Heart left ventricle (tissue), 16 donors: ENCODE data around the gene MGMT. TPM values are rescaled to one million over a fixed set of nuclear protein-coding genes. Genes with fewer than 3 reads are reported as not detected.

Experiments used
- ATAC-seq, 4 donors: fragments of 200-7000 bp; cut with Tn5 transposase; one replicate each; pipeline ENCODE4 v1.9.1; 2020 to 2022; ENCODE audit warnings: moderate library complexity in 4 of 4, mild to moderate bottlenecking in 3 of 4, moderate number of reproducible peaks in 1 of 4
- DNase-seq, 5 donors: peaks; one replicate each; pipeline ENCODE4 v3.0.0-alpha.2; 2020
- H3K27ac ChIP-seq, 12 donors: fragments of 200-600 bp; sonication (generic) in 4 of 12; one replicate each; pipeline versions ENCODE4 v1.5.0 to v1.8.0; 2016 to 2022; ENCODE audit warnings: mild to moderate bottlenecking in 2 of 12
- H3K27me3 ChIP-seq, 9 donors: fragments of 200-600 bp; sonication (generic) in 2 of 9; one replicate each; pipeline versions ENCODE4 v1.5.1 to v1.8.0; 2016 to 2022; ENCODE audit warnings: mild to moderate bottlenecking in 3 of 9
- H3K36me3 ChIP-seq, 9 donors: fragments of 200-600 bp; sonication (generic) in 2 of 9; one replicate each; pipeline versions ENCODE4 v1.5.0 to v1.8.0; 2018 to 2022; ENCODE audit warnings: mild to moderate bottlenecking in 2 of 9
- H3K4me1 ChIP-seq, 12 donors: fragments of 200-600 bp; sonication (generic) in 4 of 12; one replicate each; pipeline versions ENCODE4 v1.5.0 to v1.8.0; 2016 to 2022; ENCODE audit warnings: mild to moderate bottlenecking in 3 of 12
- H3K4me3 ChIP-seq, 12 donors: fragments of 200-600 bp; sonication (generic) in 4 of 12; one replicate each; pipeline versions ENCODE4 v1.5.0 to v1.8.0; 2017 to 2022; ENCODE audit warnings: mild to moderate bottlenecking in 9 of 12, moderate library complexity in 4 of 12
- H3K9me3 ChIP-seq, 12 donors: fragments of 200-600 bp; sonication (generic) in 4 of 12; one replicate each; pipeline versions ENCODE4 v1.5.0 to v1.8.0; 2016 to 2022; ENCODE audit warnings: mild to moderate bottlenecking in 1 of 12
- CTCF ChIP-seq, 12 donors: fragments of 200-600 bp; sonication (generic) in 4 of 12; IDR thresholded peaks; one replicate each; pipeline versions ENCODE4 v1.5.0 to v1.8.0; 2018 to 2022; ENCODE audit warnings: antibody characterized with exemption in 12 of 12, mild to moderate bottlenecking in 5 of 12
- POLR2A ChIP-seq, 2 donors: fragments of 450-650 bp; IDR thresholded peaks; one replicate each; pipeline ENCODE4 v1.6.1; 2017; ENCODE audit warnings: antibody characterized with exemption in 2 of 2, mild to moderate bottlenecking in 2 of 2, moderate library complexity in 2 of 2
- WGBS, 4 donors: extraction: QIAGEN DNeasy Blood & Tissue Kit in 2 of 4; methylation state at CpG; one replicate each; pipeline versions ENCODE4 v1.1.5 to v1.1.7; 2013 to 2018; 5-methylcytosine and 5-hydroxymethylcytosine counted together
- intact Hi-C, 10 donors: fragments of 100-400 bp; cut with DNase I; formaldehyde crosslinking; loops; one replicate each; pipeline versions ENCODE4 v1.11.1 to v1.14.2; 2022
- polyA plus RNA-seq, 2 donors: library from polyadenylated mRNA; stranded (reverse); fragments of 200-250 nt; gene quantifications; one replicate each; pipeline ENCODE4 v1.2.3, GENCODE V29; 2013
- total RNA-seq, 9 donors: library from RNA; depleted of rRNA in 2 of 9; stranded (reverse); fragments of >200 nt in 2 of 9; fragmentation: NEBNext Ultra II Directional in 3 of 9; extraction: Animal tissue kit (Norgen Biotek cat#: 25700) in 3 of 9; gene quantifications; one replicate each; pipeline versions ENCODE4 v1.1.0 to v1.2.4, GENCODE V29; 2016 to 2023
- donor health status: ischemic (EF 13 %, LVEDD 7.1; RV severe dilation, severe dysfunction).
- donor health status: healthy with polysubstance abuse.
- donor health status: DM: no; HTN: yes; CAD: no.
- donor health status: DM: no; HTN: no; CAD: no.
- donor health status: ischemic (EF 25% LVEDD 6.9; RV normal size, moderate dysfunction).
- donor health status: ischemic (EF 25% LVEDD 5.7; RV mildly dilated, moderate dysfunction).
- donor health status: healthy.
- donor health status: DM: yes; HTN: yes; CAD: no.
- donor health status: ischemic (EF 35%, LVEDD 5.7; RV mildly dilated, moderate dysfunction).
- donor health status: nonischemic (EF 11% LVEDD 7.7; RV severe dilation, severe dysfunction).
- donor health status: DM: yes; HTN: yes; CAD: no.
- donor health status: PGD.
- donor health status: ischemic (EF 29% LVEDD 5.4; RV normal size, mild dysfunction).
- donor health status: nonischemic (EF 23%, LVEDD 6.1; RV moderate dilation, normal function).

The MGMT gene
- total and polyA plus RNA-seq, 11 donors = 6.2 to 25.3 (median 11.6) TPM

- DNase-seq (no peak), ATAC-seq (no peak)
- no peaks in the 10 kb centered on the region for H3K36me3 ChIP-seq
- 95 to 97% (median 96%) methylated on average over 10 to 11 of the region's 11 CpGs for WGBS, 4 donors
- no peak for TF ChIP-seq POLR2A (IDR thresholded peaks at IDR 0.05)
- TF ChIP-seq CTCF (IDR thresholded peaks at IDR 0.05) = no peak
- H3K27me3 ChIP-seq = no peaks in the 10 kb centered on the region
- no peaks in the 10 kb centered on the region for H3K9me3 ChIP-seq
- no peaks in the 10 kb centered on the region for H3K4me1 ChIP-seq
- intact Hi-C loops = no loop called here
- H3K4me3 ChIP-seq = no peak overlapping the region
- no peak overlapping the region for H3K27ac ChIP-seq
These were observed 210.4 kb downstream of the MGMT start for GRCh38 chr10:129677377-129677927.

GRCh38 chr10:129678186-129678585 is 211.1 kb downstream of the MGMT start:
- peak in 1 of 4 donors; percentile 33 for ATAC-seq
- no peaks in the 10 kb centered on the region for H3K9me3 ChIP-seq
- 58 to 83% (median 77%) methylated on average over 4 of the region's 4 CpGs for WGBS, 4 donors
- no peaks in the 10 kb centered on the region for H3K27me3 ChIP-seq
- no peaks in the 10 kb centered on the region for H3K4me1 ChIP-seq
- DNase-seq = no peak
- no peak for TF ChIP-seq POLR2A (IDR thresholded peaks at IDR 0.05)
- no peak overlapping the region for H3K4me3 ChIP-seq
- no peaks in the 10 kb centered on the region for H3K36me3 ChIP-seq
- no peak overlapping the region for H3K27ac ChIP-seq
- intact Hi-C loops = no loop called here

- intact Hi-C loops = no loop called here
- Histone ChIP-seq H3K9me3 (no peaks in the 10 kb centered on the region), H3K27ac (no peak overlapping the region), H3K27me3 (no peaks in the 10 kb centered on the region), H3K4me1 (no peaks in the 10 kb centered on the region), H3K4me3 (no peak overlapping the region), H3K36me3 (no peaks in the 10 kb centered on the region)
- no peak for TF ChIP-seq POLR2A (IDR thresholded peaks at IDR 0.05)
- TF ChIP-seq CTCF (IDR thresholded peaks at IDR 0.05) = no peak
- DNase-seq = no peak
- WGBS, 4 donors = 78 to 98% (median 88%) methylated on average over 10 of the region's 10 CpGs
- no peak for ATAC-seq
These were observed 212.2 kb downstream of the MGMT start for GRCh38 chr10:129679207-129679606.

- Histone ChIP-seq H3K9me3 (no peaks in the 10 kb centered on the region), H3K4me3 (no peak overlapping the region), H3K27ac (no peak overlapping the region), H3K27me3 (no peaks in the 10 kb centered on the region), H3K36me3 (no peaks in the 10 kb centered on the region), H3K4me1 (no peaks in the 10 kb centered on the region)
- WGBS, 4 donors = 95 to 97% (median 96%) methylated on average over 21 to 32 of the region's 32 CpGs
- no peak for ATAC-seq
- no peak for DNase-seq
- intact Hi-C loops = no loop called here
- TF ChIP-seq CTCF (IDR thresholded peaks at IDR 0.05) (no peak), POLR2A (IDR thresholded peaks at IDR 0.05) (no peak)
These were observed 213.8 kb downstream of the MGMT start for GRCh38 chr10:129680661-129681344.
